Keratinocyte (primary cell): ENCODE results near the gene CPSF3. TPM values are rescaled to one million over a fixed set of nuclear protein-coding genes. Genes with fewer than 3 reads are reported as not detected.

Experiments used
- DNase-seq: peaks from one replicate; pipeline ENCODE4 v3.0.0-alpha.2; 2011; ENCODE audit warnings: low read depth, missing footprints, low spot score
- FAIRE-seq: peaks from 2 replicates; lab custom pipeline; 2011; peaks lifted over from hg19 to GRCh38; lab: Jason Lieb, UNC
- H2AFZ ChIP-seq: 2 replicates; pipeline ENCODE4 v1.6.0; 2012; ENCODE audit warnings: low read length, control low read depth, inconsistent platforms; ENCODE audit not compliant: control insufficient read depth
- H3K27ac ChIP-seq: 2 replicates; pipeline ENCODE4 v1.5.1; 2011; ENCODE audit warnings: low read length; ENCODE audit not compliant: control insufficient read depth, insufficient read depth
- H3K27me3 ChIP-seq: 3 replicates; pipeline ENCODE4 v1.6.0; 2011; ENCODE audit warnings: low read length; ENCODE audit not compliant: control insufficient read depth, insufficient read depth; ENCODE audit errors: extremely low read depth
- H3K36me3 ChIP-seq, 2 experiments: 2 replicates in 1 of 2; 3 replicates in 1 of 2; pipeline ENCODE4 v1.5.1; 2011; ENCODE audit warnings: low read length in 2 of 2, mild to moderate bottlenecking in 1 of 2; ENCODE audit not compliant: control insufficient read depth in 2 of 2, insufficient read depth in 2 of 2; ENCODE audit errors: extremely low read depth in 1 of 2
- H3K4me1 ChIP-seq: 3 replicates; pipeline ENCODE4 v1.5.1; 2011; ENCODE audit warnings: low read length; ENCODE audit not compliant: control insufficient read depth, insufficient read depth; ENCODE audit errors: extremely low read depth
- H3K4me2 ChIP-seq: 3 replicates; pipeline ENCODE4 v1.6.0; 2011; ENCODE audit warnings: low read depth, low read length; ENCODE audit not compliant: control insufficient read depth, insufficient read depth; ENCODE audit errors: extremely low read depth
- H3K4me3 ChIP-seq, 3 experiments: fragments of 200-600 bp in 1 of 3; sonication (generic) in 1 of 3; 2 replicates in 2 of 3; 3 replicates in 1 of 3; pipeline ENCODE4 v1.5.1; 2011 to 2016; ENCODE audit warnings: low read length in 3 of 3, mild to moderate bottlenecking in 3 of 3, control low read depth in 2 of 3, inconsistent platforms in 1 of 3, low read depth in 1 of 3, mixed read lengths in 1 of 3, mixed run types in 1 of 3, moderate library complexity in 1 of 3; ENCODE audit not compliant: control insufficient read depth in 2 of 3, insufficient read depth in 2 of 3; ENCODE audit errors: extremely low read depth in 1 of 3
- H3K79me2 ChIP-seq: 2 replicates; pipeline ENCODE4 v1.6.0; 2012; ENCODE audit warnings: low read length; ENCODE audit not compliant: control insufficient read depth, insufficient read depth
- H3K9ac ChIP-seq: 3 replicates; pipeline ENCODE4 v1.6.0; 2011; ENCODE audit warnings: low read length; ENCODE audit not compliant: control insufficient read depth, insufficient read depth; ENCODE audit errors: extremely low read depth
- H3K9me1 ChIP-seq: 3 replicates; pipeline ENCODE4 v1.6.0; 2011; ENCODE audit warnings: low read length; ENCODE audit not compliant: control insufficient read depth, insufficient read depth; ENCODE audit errors: extremely low read depth
- H3K9me3 ChIP-seq: 2 replicates; pipeline ENCODE4 v1.5.1; 2012; ENCODE audit warnings: low read depth, low read length; ENCODE audit not compliant: control insufficient read depth
- H4K20me1 ChIP-seq: 3 replicates; pipeline ENCODE4 v1.6.0; 2011; ENCODE audit warnings: low read length; ENCODE audit not compliant: control insufficient read depth, insufficient read depth; ENCODE audit errors: extremely low read depth
- CTCF ChIP-seq, 3 experiments: IDR thresholded peaks in 1 of 3; conservative IDR thresholded peaks in 1 of 3; optimal IDR thresholded peaks in 1 of 3; 2 replicates in 2 of 3; 3 replicates in 1 of 3; pipeline versions ENCODE3 to v1.5.1; 2011; ENCODE audit warnings: low read length in 3 of 3, mild to moderate bottlenecking in 3 of 3, moderate library complexity in 2 of 3, control low read depth in 1 of 3, inconsistent platforms in 1 of 3; ENCODE audit not compliant: insufficient read depth in 2 of 3; ENCODE audit errors: extremely low read depth in 1 of 3
- EZH2 ChIP-seq: IDR thresholded peaks from one replicate; pipeline ENCODE4 v1.6.1; 2012; ENCODE audit warnings: inconsistent platforms, mild to moderate bottlenecking, low read length, moderate library complexity
- dilution Hi-C: fragments of 300-500 bp; cut with MboI; formaldehyde crosslinking; loops from one replicate; pipeline ENCODE4 v1.7.0; 2020; ENCODE audit warnings: low sequenced_read_pairs; ENCODE audit not compliant: extremely low pct_ligation_motif_present
- polyA plus RNA-seq, 5 experiments: library from polyadenylated mRNA; depleted of rRNA in 3 of 5; stranded (reverse) in 3 of 5; stranded (forward) in 1 of 5; unstranded in 1 of 5; fragments of >200 nt; gene quantifications; 1 replicate in 1 of 5; 2 replicates in 3 of 5; 3 replicates in 1 of 5; pipeline versions ENCODE4 v1.2.1 to v1.2.3, GENCODE V29; 2011 to 2012; ENCODE audit warnings: missing spikeins in 2 of 5, low read depth in 1 of 5, low replicate concordance in 1 of 5

CPSF3 gene
- polyA plus RNA-seq, 1 donor (not counting 4 experiments of a cell fraction or from before 2014, with no cell fraction given), result 31.1 TPM

GRCh38 chr2:9430316-9431293, 7.2 kb downstream of the CPSF3 start:
- Histone ChIP-seq H3K27ac (no peak overlapping the region), H3K9ac (no peak overlapping the region), H2AFZ (no peak overlapping the region), H3K79me2 (peaks cover 6% of the 10 kb centered on the region), H3K4me3 (no peak overlapping the region), H3K27me3 (no peaks in the 10 kb centered on the region), H4K20me1 (no peaks in the 10 kb centered on the region), H3K9me3 (no peaks in the 10 kb centered on the region), H3K4me1 (peaks cover 6% of the 10 kb centered on the region), H3K9me1 (peaks cover 2% of the 10 kb centered on the region), H3K36me3 (peaks cover 17 to 24% of the 10 kb centered on the region in 2 experiments), H3K4me2 (no peak overlapping the region)
- dilution Hi-C loops, result no loop called here
- DNase-seq (no peak), FAIRE-seq (no peak)
- TF ChIP-seq CTCF (optimal IDR thresholded peaks at IDR 0.05 in 1 of 3, IDR thresholded peaks at IDR 0.05 in 1 of 3, conservative IDR thresholded peaks at IDR 0.05 in 1 of 3; ENCODE audit: extremely low read depth in 1 of 3, insufficient read depth in 2 of 3, low read length in 3 of 3) (no peak), EZH2 (no peak)

- DNase-seq, result no peak
- dilution Hi-C loops, result no loop called here
- H3K79me2 ChIP-seq, result no peaks in the 10 kb centered on the region
- FAIRE-seq, result no peak
- H4K20me1 ChIP-seq, result no peaks in the 10 kb centered on the region
- no peaks in the 10 kb centered on the region for H3K9me3 ChIP-seq
- H3K4me1 ChIP-seq, result peaks cover 4% of the 10 kb centered on the region
- peaks cover 28 to 37% of the 10 kb centered on the region in 2 experiments for H3K36me3 ChIP-seq
- H3K4me2 ChIP-seq, result no peak overlapping the region
- H3K9me1 ChIP-seq, result peaks cover 2% of the 10 kb centered on the region
- H3K27me3 ChIP-seq, result no peaks in the 10 kb centered on the region
- H3K27ac ChIP-seq, result no peak overlapping the region
- H3K9ac ChIP-seq, result no peak overlapping the region
- TF ChIP-seq EZH2 (no peak), CTCF (optimal IDR thresholded peaks at IDR 0.05 in 1 of 3, IDR thresholded peaks at IDR 0.05 in 1 of 3, conservative IDR thresholded peaks at IDR 0.05 in 1 of 3; ENCODE audit: extremely low read depth in 1 of 3, insufficient read depth in 2 of 3, low read length in 3 of 3) (no peak)
- no peak overlapping the region for H2AFZ ChIP-seq
- H3K4me3 ChIP-seq, result no peak overlapping the region
These were observed 11.0 kb downstream of the CPSF3 start for GRCh38 chr2:9434489-9434888.
